HCT116 (cell line): ENCODE measurements around the gene CDH11.

Experiments used
- ELF1 ChIP-seq: IDR thresholded peaks from 2 replicates; pipeline ENCODE4 v1.6.1; 2012; ENCODE audit warnings: low read depth, borderline replicate concordance
- EZH2 ChIP-seq: fragments of 200-600 bp; sonication (generic); IDR thresholded peaks from 2 replicates; pipeline ENCODE4 v1.6.1; 2017; ENCODE audit warnings: antibody characterized with exemption, mixed run types
- SIN3A ChIP-seq: IDR thresholded peaks from 2 replicates; pipeline ENCODE4 v1.6.1; 2012; ENCODE audit warnings: low read depth
- SRF ChIP-seq: IDR thresholded peaks from 2 replicates; pipeline ENCODE4 v1.6.1; 2012; ENCODE audit warnings: low read depth
- TF ChIP-seq, protein P1 (sequence below), 3 experiments: fragments of 200-600 bp in 1 of 3; sonication (generic) in 1 of 3; IDR thresholded peaks in 2 of 3; conservative IDR thresholded peaks in 1 of 3; 2 replicates each; pipeline ENCODE4 v1.5.1; 2012 to 2017; ENCODE audit warnings: low read depth in 2 of 3, low read length in 2 of 3, antibody characterized with exemption in 1 of 3, borderline replicate concordance in 1 of 3, control low read depth in 1 of 3, mild to moderate bottlenecking in 1 of 3, mixed read lengths in 1 of 3, mixed run types in 1 of 3, moderate library complexity in 1 of 3; ENCODE audit not compliant: insufficient read depth in 1 of 3

DNA sequence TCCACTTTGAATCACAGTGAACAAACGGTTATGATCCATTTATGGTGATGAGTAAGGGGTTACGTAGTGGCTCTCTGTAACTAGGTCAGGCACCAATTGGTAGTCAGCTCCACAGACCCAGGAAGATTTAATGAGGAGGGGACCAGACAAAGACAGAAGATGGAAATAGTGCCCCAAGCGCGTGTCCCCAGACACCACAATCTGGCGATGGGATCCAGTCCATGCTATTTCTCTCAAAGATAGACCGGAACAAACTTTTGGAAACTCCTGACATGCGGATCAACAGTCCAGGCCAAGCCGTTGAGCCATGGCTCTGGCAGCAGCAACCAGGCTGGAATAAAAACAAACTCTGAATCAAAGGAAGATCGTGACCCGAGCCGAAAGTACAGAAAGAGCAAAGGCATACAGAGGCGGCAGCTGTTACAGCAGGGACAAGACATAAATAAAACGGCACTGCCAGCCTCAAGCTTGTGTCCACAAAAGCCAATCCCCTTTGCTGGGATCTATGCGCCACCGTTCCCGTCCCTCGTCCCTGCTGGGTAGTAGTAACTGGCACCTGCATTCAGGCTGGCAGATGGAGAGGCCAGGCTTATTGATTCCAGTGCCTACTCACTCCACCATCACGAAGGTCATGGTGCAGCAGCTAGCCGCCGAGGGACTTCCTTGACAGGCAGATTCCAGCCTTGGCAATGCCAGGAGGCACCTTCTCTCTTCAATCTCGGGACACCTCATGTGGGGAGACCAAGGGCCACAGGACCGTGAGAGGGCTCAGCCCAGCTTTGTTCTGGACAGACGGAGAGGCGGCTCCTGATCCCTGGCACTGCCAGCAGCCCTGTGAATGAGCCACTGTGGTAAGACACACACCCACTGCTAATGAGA is 50.2 kb downstream of the CDH11 start:
- TF ChIP-seq, protein P1, sequence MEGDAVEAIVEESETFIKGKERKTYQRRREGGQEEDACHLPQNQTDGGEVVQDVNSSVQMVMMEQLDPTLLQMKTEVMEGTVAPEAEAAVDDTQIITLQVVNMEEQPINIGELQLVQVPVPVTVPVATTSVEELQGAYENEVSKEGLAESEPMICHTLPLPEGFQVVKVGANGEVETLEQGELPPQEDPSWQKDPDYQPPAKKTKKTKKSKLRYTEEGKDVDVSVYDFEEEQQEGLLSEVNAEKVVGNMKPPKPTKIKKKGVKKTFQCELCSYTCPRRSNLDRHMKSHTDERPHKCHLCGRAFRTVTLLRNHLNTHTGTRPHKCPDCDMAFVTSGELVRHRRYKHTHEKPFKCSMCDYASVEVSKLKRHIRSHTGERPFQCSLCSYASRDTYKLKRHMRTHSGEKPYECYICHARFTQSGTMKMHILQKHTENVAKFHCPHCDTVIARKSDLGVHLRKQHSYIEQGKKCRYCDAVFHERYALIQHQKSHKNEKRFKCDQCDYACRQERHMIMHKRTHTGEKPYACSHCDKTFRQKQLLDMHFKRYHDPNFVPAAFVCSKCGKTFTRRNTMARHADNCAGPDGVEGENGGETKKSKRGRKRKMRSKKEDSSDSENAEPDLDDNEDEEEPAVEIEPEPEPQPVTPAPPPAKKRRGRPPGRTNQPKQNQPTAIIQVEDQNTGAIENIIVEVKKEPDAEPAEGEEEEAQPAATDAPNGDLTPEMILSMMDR (IDR thresholded peaks at IDR 0.05 in 2 of 3, conservative IDR thresholded peaks at IDR 0.05 in 1 of 3; ENCODE audit: borderline replicate concordance in 1 of 3, insufficient read depth in 1 of 3, low read depth in 2 of 3, low read length in 2 of 3), result no peak
- TF ChIP-seq SIN3A (no peak), EZH2 (no peak), SRF (no peak), ELF1 (no peak)
